ENCODE data around the gene WDR37.

The WDR37 gene

DNA sequence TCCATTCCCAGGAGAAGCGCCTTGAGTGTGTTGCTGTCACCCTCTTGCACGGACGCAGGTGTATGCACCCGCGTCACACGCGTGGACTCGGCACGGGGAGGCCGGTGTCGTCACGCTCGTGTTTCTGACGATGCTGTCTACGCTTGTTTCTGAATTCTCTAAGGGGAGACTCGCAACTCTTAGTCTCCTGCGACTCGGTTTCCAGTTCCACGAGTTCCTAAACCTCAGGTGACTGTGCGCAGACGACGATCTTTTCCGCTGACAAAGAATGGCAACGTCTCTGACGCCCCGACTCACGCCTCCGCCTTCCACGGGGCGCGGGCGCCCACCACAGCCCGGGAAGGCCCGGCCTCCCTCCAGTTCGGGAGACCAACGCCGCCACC lies 7.8 kb upstream of the WDR37 start:
- FAIRE-seq, result no peak
- no peak for DNase-seq (ENCODE audit: insufficient read length, low spot score)
- TF ChIP-seq, protein P1, sequence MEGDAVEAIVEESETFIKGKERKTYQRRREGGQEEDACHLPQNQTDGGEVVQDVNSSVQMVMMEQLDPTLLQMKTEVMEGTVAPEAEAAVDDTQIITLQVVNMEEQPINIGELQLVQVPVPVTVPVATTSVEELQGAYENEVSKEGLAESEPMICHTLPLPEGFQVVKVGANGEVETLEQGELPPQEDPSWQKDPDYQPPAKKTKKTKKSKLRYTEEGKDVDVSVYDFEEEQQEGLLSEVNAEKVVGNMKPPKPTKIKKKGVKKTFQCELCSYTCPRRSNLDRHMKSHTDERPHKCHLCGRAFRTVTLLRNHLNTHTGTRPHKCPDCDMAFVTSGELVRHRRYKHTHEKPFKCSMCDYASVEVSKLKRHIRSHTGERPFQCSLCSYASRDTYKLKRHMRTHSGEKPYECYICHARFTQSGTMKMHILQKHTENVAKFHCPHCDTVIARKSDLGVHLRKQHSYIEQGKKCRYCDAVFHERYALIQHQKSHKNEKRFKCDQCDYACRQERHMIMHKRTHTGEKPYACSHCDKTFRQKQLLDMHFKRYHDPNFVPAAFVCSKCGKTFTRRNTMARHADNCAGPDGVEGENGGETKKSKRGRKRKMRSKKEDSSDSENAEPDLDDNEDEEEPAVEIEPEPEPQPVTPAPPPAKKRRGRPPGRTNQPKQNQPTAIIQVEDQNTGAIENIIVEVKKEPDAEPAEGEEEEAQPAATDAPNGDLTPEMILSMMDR (IDR thresholded peaks at IDR 0.05; ENCODE audit: insufficient read depth, missing control alignments), result no peak

DNA sequence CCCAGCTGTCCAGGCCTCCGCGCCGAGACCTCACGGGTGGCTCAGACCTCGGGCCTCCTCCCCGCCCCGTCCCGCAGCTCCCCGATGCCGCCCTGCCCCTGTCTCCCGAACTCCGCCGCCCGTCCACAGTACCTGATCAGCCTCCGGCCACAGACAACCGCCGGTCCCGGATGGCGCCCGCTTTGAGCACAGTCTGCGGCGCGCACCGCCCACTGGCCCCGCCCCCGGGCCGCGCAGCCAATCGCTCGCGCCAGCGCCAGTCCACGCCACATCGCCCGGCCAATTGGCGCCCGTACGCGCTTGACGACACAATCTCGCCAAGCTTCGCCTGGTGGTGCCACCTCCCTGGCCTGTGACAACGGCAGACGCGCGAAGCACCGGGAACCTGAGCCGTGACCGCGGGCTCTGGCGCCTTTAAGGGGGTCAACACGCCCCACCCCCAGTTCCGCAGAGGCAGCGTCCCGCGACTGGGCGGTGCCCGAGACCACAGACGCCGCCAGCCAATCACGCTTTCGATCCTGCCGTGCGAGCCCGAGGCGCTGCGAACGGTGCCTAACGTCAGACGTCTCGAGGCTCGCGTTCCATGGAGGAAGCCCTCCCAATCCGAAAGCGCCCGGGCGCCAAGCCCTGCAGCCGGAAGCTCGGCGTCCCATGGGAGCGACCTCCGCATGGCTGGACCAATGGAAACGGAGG lies 7.3 kb upstream of the WDR37 start, which contains the start of gene IDI1:
IDI1 (minus strand) TSS at position 388 of the 693 bp plus-strand sequence; CDS start at position 272, 116 bp downstream.
- DNase-seq (ENCODE audit: insufficient read length, low spot score) (peak; percentile 79), FAIRE-seq (no peak)
- TF ChIP-seq, protein P1 (IDR thresholded peaks at IDR 0.05; ENCODE audit: insufficient read depth, missing control alignments), result no peak

DNA sequence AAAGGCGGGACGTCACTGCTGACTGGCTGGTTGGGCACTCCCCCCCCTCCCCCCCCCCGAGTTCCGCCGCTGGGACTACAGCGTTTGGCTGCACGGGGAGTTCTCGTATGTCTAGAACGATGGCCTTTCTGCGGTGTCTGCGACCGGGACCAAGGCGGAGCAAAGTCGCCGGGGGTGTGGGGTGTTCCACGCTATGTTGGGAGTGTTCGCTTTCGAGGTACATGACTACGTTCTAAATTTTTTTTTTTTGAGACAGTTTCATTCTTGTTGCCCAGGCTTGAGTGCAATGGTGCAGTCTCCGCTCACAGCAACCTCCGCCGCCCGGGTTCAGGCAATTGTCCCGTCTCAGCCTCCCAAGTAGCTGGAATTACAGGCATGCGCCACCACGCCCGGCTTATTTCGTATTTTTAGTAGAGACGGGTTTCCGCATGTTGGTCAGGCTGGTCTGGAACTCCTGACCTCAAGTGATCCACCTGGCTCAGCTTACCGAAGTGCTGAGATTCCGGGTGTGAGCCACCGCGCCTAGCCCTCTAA lies 6.7 kb upstream of the WDR37 start:
- no peak for FAIRE-seq
- TF ChIP-seq, protein P1 (IDR thresholded peaks at IDR 0.05; ENCODE audit: insufficient read depth, missing control alignments), result no peak
- DNase-seq (ENCODE audit: insufficient read length, low spot score), result peak; percentile 84

DNA sequence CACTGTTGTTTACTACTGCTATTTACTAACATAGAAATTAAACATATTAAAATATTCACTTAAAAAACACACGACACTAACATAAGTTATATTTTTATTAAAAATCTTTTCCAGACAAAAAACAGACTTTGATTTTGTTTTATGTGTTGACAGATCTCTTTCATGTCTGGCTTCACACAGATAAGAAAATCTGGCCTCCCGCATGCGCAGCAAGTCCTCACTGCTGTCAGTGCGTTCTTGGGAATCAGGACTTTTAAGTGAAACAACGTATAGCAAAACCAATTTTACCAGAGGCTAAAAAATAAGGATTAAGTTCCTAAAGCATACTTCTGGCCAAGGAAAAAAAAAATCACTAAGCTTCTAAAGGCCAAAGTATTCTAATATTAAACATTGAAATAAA lies 6.0 kb upstream of the WDR37 start:
- TF ChIP-seq, protein P1 (IDR thresholded peaks at IDR 0.05; ENCODE audit: insufficient read depth, missing control alignments), result no peak
- no peak for FAIRE-seq
- DNase-seq (ENCODE audit: insufficient read length, low spot score), result no peak

DNA sequence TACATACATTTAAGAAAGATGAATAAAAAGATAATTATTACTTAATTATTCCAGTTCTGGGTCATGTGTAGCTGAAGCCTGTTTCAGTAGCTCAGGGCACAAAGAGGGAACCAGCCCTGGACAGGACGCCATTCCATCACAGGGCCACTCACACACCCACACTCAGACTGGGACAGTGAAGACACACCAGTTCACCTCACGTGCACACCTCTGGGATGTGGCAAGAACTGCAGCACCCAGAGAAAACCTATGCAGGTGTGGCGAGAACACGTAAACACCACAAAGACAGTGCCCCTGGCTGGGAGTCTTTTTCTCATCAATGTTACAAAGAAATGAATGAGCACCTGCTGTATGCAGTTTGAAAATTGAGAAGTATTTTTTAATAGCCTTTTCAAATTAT lies 5.6 kb upstream of the WDR37 start:
- TF ChIP-seq, protein P1 (IDR thresholded peaks at IDR 0.05; ENCODE audit: insufficient read depth, missing control alignments), result no peak
- DNase-seq (ENCODE audit: insufficient read length, low spot score) (no peak), FAIRE-seq (no peak)

DNA sequence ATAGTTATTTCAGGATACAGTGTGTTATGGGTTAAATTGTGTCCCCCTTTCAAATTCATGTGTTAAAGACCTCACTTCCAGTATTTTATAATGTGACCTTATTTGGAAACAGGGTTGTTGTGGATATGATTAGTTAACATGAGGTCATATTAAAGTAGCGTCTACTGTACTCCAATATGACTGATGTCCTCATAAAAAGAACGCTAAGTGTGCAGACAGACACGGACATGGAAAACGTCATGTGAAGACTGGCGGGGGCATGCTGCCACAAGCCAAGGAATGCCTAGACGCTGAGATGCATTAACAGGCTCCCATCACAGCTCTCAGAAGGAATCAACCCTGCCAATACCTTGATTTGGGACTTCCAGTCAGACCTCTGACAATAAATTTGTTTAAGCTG lies 1.5 kb upstream of the WDR37 start:
- no peak for FAIRE-seq

More for the DNA sequence above, 1.5 kb upstream of the WDR37 start:
- TF ChIP-seq, protein P1 (IDR thresholded peaks at IDR 0.05; ENCODE audit: insufficient read depth, missing control alignments), result no peak
- DNase-seq (ENCODE audit: insufficient read length, low spot score), result no peak

Data from D721Med (cell line).